Cardiac muscle cell (in vitro differentiated cells and primary cell): ENCODE data around the gene DARS2. TPM values are rescaled to one million over a fixed set of nuclear protein-coding genes. Genes with fewer than 3 reads are reported as not detected.

Experiments
- DNase-seq, 2 donors: peaks; one replicate each; pipeline versions ENCODE4 v3.0.0 to v3.0.0-alpha.2; 2010 to 2017; ENCODE audit warnings: low read depth in 1 of 2, low spot score in 1 of 2
- H3K27ac ChIP-seq: fragments of 200-600 bp; sonication (generic); 2 replicates; pipeline ENCODE4 v1.5.1; 2016
- H3K27me3 ChIP-seq: fragments of 200-600 bp; sonication (generic); 2 replicates; pipeline ENCODE4 v1.6.0; 2016; ENCODE audit warnings: control low read depth
- H3K36me3 ChIP-seq: fragments of 200-600 bp; sonication (generic); 2 replicates; pipeline ENCODE4 v1.5.1; 2016; ENCODE audit warnings: control low read depth
- H3K4me1 ChIP-seq: fragments of 200-600 bp; sonication (generic); 2 replicates; pipeline ENCODE4 v1.8.1; 2017; ENCODE audit warnings: low read depth, mild to moderate bottlenecking, mixed run types
- H3K4me3 ChIP-seq: fragments of 200-600 bp; sonication (generic); 2 replicates; pipeline ENCODE4 v1.5.1; 2016; ENCODE audit warnings: mild to moderate bottlenecking
- H3K9me3 ChIP-seq: fragments of 200-600 bp; sonication (generic); 2 replicates; pipeline ENCODE4 v1.5.1; 2017; ENCODE audit warnings: low read depth, mild to moderate bottlenecking, control low read depth
- polyA plus RNA-seq: library from polyadenylated mRNA; unstranded; fragments of >200 nt; fragmentation: Nextera tagmentation; extraction: Ambion mirVana; gene quantifications from 2 replicates; pipeline ENCODE4 v1.2.1, GENCODE V29; 2016
- total RNA-seq: library from RNA; depleted of rRNA; stranded (reverse); fragments of >200 nt; gene quantifications from 2 replicates; pipeline ENCODE4 v1.2.3, GENCODE V29; 2016
- TF ChIP-seq, protein P1 (sequence below): IDR thresholded peaks from 2 replicates; pipeline ENCODE4 v1.5.1; 2012; ENCODE audit warnings: low read depth, mild to moderate bottlenecking, low read length

The DARS2 gene, protein sequence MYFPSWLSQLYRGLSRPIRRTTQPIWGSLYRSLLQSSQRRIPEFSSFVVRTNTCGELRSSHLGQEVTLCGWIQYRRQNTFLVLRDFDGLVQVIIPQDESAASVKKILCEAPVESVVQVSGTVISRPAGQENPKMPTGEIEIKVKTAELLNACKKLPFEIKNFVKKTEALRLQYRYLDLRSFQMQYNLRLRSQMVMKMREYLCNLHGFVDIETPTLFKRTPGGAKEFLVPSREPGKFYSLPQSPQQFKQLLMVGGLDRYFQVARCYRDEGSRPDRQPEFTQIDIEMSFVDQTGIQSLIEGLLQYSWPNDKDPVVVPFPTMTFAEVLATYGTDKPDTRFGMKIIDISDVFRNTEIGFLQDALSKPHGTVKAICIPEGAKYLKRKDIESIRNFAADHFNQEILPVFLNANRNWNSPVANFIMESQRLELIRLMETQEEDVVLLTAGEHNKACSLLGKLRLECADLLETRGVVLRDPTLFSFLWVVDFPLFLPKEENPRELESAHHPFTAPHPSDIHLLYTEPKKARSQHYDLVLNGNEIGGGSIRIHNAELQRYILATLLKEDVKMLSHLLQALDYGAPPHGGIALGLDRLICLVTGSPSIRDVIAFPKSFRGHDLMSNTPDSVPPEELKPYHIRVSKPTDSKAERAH
- total RNA-seq (9.3 and 15.6 TPM in 2 replicates), polyA plus RNA-seq (14.6 and 22.7 TPM in 2 replicates)

GRCh38 chr1:173824315-173825081 lies at the start of gene DARS2, which contains the start of gene CENPL:
Gene DARS2, plus strand, starts transcription at chr1:173824673. Its CDS starts 557 bp downstream, at chr1:173825230.
Gene CENPL, minus strand, starts transcription at chr1:173824883. Its CDS starts 13,584 bp downstream, at chr1:173811299.
- H3K9me3 ChIP-seq = no peaks in the 10 kb centered on the region
- TF ChIP-seq, protein P1, sequence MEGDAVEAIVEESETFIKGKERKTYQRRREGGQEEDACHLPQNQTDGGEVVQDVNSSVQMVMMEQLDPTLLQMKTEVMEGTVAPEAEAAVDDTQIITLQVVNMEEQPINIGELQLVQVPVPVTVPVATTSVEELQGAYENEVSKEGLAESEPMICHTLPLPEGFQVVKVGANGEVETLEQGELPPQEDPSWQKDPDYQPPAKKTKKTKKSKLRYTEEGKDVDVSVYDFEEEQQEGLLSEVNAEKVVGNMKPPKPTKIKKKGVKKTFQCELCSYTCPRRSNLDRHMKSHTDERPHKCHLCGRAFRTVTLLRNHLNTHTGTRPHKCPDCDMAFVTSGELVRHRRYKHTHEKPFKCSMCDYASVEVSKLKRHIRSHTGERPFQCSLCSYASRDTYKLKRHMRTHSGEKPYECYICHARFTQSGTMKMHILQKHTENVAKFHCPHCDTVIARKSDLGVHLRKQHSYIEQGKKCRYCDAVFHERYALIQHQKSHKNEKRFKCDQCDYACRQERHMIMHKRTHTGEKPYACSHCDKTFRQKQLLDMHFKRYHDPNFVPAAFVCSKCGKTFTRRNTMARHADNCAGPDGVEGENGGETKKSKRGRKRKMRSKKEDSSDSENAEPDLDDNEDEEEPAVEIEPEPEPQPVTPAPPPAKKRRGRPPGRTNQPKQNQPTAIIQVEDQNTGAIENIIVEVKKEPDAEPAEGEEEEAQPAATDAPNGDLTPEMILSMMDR = no peak

GRCh38 chr1:173775578-173776226 lies 48.8 kb upstream of the DARS2 start:
- Histone ChIP-seq H3K27ac (no peak overlapping the region), H3K4me3 (no peak overlapping the region), H3K4me1 (peaks cover 4% of the 10 kb centered on the region), H3K9me3 (no peaks in the 10 kb centered on the region), H3K27me3 (no peaks in the 10 kb centered on the region), H3K36me3 (peaks cover 18% of the 10 kb centered on the region)
- DNase-seq = no peak
- TF ChIP-seq, protein P1 = no peak

More at GRCh38 chr1:173824315-173825081, at the start of gene DARS2, which contains the start of gene CENPL:
- Histone ChIP-seq H3K27me3 (no peaks in the 10 kb centered on the region), H3K36me3 (no peaks in the 10 kb centered on the region), H3K4me1 (peaks cover 8% of the 10 kb centered on the region), H3K27ac (peak within 1 kb of the TSS; percentile 97), H3K4me3 (peak within 1 kb of the TSS; percentile 54)
- peak; percentile 97 to 99 for DNase-seq

- Histone ChIP-seq H3K27me3 (no peaks in the 10 kb centered on the region), H3K27ac (peak overlapping the region; percentile 41), H3K36me3 (peaks cover 39% of the 10 kb centered on the region), H3K4me1 (peaks cover 4% of the 10 kb centered on the region), H3K4me3 (no peak overlapping the region), H3K9me3 (no peaks in the 10 kb centered on the region)
- DNase-seq = peak in 1 of 2 donors; percentile 1
- TF ChIP-seq, protein P1 = no peak
Observed at GRCh38 chr1:173779936-173780335, 44.5 kb upstream of the DARS2 start.

- Histone ChIP-seq H3K4me3 (no peak overlapping the region), H3K9me3 (no peaks in the 10 kb centered on the region), H3K36me3 (peaks cover 43% of the 10 kb centered on the region), H3K27me3 (no peaks in the 10 kb centered on the region), H3K27ac (no peak overlapping the region), H3K4me1 (no peaks in the 10 kb centered on the region)
- DNase-seq = no peak
- TF ChIP-seq, protein P1 = no peak
Observed at GRCh38 chr1:173784997-173785396, 39.5 kb upstream of the DARS2 start.

DNA sequence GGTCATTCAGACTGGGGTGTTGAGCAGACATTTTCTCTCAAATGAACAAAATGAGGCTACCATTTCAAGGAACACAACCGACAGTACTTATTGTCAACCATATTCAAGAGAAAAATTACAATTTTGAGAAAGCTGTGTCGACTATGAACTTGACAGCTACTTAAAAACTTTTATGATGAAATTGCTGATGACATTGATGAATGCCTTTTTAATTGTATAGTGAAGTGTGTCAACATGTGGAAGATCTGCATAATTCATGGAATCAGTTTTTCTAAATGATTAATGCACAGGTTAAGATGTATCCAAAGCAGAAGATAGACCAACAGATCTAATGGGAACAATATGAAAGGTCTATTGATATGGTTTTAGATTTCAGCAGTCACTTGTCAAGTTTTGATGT lies 34.6 kb upstream of the DARS2 start:
- H3K36me3 ChIP-seq = peaks cover 11% of the 10 kb centered on the region
- no peaks in the 10 kb centered on the region for H3K4me1 ChIP-seq
- TF ChIP-seq, protein P1 = no peak
- DNase-seq = no peak
- H3K4me3 ChIP-seq = no peak overlapping the region
- H3K27ac ChIP-seq = no peak overlapping the region
- no peaks in the 10 kb centered on the region for H3K9me3 ChIP-seq
- no peaks in the 10 kb centered on the region for H3K27me3 ChIP-seq
